Mammary epithelial cell (primary cell): ENCODE results near the gene PDCD6IP.

Experiments used
- EZH2 ChIP-seq: IDR thresholded peaks from 2 replicates; pipeline ENCODE4 v1.6.1; 2012; ENCODE audit warnings: low read length, inconsistent platforms, borderline replicate concordance
- TF ChIP-seq, protein P1 (sequence below), 2 donors: IDR thresholded peaks in 1 of 2; conservative IDR thresholded peaks in 1 of 2; 2 replicates each; pipeline ENCODE4 v1.5.1; 2011 to 2012; ENCODE audit warnings: inconsistent platforms in 2 of 2, low read length in 2 of 2, mild to moderate bottlenecking in 2 of 2, control low read depth in 1 of 2, low read depth in 1 of 2; ENCODE audit not compliant: insufficient read depth in 1 of 2; ENCODE audit errors: extremely low read depth in 1 of 2

DNA sequence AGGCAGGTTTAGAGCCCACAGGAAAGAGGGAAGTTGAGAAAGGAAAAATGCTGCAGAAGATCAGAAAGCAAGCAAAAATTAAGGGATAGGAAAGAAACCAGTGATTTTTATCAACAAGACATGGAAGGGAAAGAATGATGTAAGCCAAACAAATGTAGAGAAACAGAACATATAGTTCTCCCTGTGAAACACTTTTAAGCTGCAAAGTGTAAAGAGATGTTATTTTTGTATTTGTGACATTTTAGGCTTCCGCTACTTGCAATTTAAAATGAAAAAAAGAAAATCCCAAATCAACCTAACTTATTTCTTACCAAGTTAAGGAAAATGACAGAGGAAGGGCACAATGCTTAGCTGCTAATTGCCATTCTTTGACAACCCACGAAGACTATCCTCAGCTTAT, 111.6 kb downstream of the PDCD6IP start:
- TF ChIP-seq, protein P1, sequence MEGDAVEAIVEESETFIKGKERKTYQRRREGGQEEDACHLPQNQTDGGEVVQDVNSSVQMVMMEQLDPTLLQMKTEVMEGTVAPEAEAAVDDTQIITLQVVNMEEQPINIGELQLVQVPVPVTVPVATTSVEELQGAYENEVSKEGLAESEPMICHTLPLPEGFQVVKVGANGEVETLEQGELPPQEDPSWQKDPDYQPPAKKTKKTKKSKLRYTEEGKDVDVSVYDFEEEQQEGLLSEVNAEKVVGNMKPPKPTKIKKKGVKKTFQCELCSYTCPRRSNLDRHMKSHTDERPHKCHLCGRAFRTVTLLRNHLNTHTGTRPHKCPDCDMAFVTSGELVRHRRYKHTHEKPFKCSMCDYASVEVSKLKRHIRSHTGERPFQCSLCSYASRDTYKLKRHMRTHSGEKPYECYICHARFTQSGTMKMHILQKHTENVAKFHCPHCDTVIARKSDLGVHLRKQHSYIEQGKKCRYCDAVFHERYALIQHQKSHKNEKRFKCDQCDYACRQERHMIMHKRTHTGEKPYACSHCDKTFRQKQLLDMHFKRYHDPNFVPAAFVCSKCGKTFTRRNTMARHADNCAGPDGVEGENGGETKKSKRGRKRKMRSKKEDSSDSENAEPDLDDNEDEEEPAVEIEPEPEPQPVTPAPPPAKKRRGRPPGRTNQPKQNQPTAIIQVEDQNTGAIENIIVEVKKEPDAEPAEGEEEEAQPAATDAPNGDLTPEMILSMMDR (conservative IDR thresholded peaks at IDR 0.05 in 1 of 2, IDR thresholded peaks at IDR 0.05 in 1 of 2; ENCODE audit: extremely low read depth in 1 of 2, insufficient read depth in 1 of 2, low read depth in 1 of 2, low read length in 2 of 2): no peak
- no peak for TF ChIP-seq EZH2
